OCI-LY1 (cell line): ENCODE measurements around the gene AR.

Source experiments
- EZH2 ChIP-seq: fragments of 200-600 bp; sonication (generic), shearing (Covaris generic); IDR thresholded peaks from 2 replicates; pipeline ENCODE4 v1.8.0; 2017; ENCODE audit warnings: borderline replicate concordance, mixed run types, mild to moderate bottlenecking, antibody characterized with exemption, low read length, moderate library complexity, mixed read lengths
- TF ChIP-seq, protein P1 (sequence below): fragments of 200-600 bp; sonication (generic), shearing (Covaris generic); IDR thresholded peaks from 2 replicates; pipeline ENCODE4 v1.5.1; 2017; ENCODE audit warnings: mild to moderate bottlenecking, antibody characterized with exemption, low read length, moderate library complexity, mixed read lengths

DNA sequence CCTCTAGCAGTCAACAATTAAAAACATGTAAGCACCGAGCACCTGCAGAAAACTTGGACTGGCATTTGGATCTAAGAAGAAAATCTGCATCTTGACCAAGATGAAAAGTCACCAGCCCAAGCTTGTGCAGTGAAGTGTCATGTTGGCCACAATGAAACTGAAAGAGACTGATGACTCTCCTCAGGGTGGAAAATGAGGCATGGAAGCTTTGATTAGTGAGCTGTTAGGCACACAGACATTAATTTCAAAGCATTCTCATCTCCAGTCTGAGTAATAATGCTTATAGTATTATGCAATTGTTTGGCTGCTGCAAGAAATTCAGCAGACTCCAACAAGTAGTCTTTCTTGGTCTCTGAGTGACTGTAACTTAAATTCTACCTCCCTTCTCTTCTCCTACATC, 150.1 kb downstream of the AR start:
- TF ChIP-seq, protein P1, sequence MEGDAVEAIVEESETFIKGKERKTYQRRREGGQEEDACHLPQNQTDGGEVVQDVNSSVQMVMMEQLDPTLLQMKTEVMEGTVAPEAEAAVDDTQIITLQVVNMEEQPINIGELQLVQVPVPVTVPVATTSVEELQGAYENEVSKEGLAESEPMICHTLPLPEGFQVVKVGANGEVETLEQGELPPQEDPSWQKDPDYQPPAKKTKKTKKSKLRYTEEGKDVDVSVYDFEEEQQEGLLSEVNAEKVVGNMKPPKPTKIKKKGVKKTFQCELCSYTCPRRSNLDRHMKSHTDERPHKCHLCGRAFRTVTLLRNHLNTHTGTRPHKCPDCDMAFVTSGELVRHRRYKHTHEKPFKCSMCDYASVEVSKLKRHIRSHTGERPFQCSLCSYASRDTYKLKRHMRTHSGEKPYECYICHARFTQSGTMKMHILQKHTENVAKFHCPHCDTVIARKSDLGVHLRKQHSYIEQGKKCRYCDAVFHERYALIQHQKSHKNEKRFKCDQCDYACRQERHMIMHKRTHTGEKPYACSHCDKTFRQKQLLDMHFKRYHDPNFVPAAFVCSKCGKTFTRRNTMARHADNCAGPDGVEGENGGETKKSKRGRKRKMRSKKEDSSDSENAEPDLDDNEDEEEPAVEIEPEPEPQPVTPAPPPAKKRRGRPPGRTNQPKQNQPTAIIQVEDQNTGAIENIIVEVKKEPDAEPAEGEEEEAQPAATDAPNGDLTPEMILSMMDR, result no peak
- no peak for TF ChIP-seq EZH2
